CD14-positive monocyte (primary cell): ENCODE measurements around the gene NOL6. TPM values are rescaled to one million over a fixed set of nuclear protein-coding genes. Genes with fewer than 3 reads are reported as not detected.
"Not testable (repeated sequence)": the region's sequence is repeated elsewhere in the genome, so short reads cannot be mapped to it uniquely, and the experiment has no call there.

Experiments used
- DNase-seq, 3 donors: peaks; one replicate each; pipeline ENCODE4 v3.0.0-alpha.2; 2011 to 2022
- H2AFZ ChIP-seq: 2 replicates; pipeline ENCODE4 v1.6.0; 2012; ENCODE audit warnings: mild to moderate bottlenecking, low read depth, low read length, inconsistent platforms; ENCODE audit not compliant: insufficient read depth, poor library complexity, severe bottlenecking
- H3K27ac ChIP-seq, 2 donors: 1 replicate in 1 of 2; 2 replicates in 1 of 2; pipeline ENCODE4 v1.5.1; 2012 to 2013; ENCODE audit warnings: low read length in 2 of 2, control low read depth in 1 of 2, inconsistent platforms in 1 of 2, low read depth in 1 of 2, mild to moderate bottlenecking in 1 of 2
- H3K27me3 ChIP-seq, 2 donors: one replicate each; pipeline versions ENCODE4 v1.6.0 to v1.6.1; 2011 to 2013; ENCODE audit warnings: low read length in 2 of 2; ENCODE audit not compliant: control insufficient read depth in 2 of 2, insufficient read depth in 2 of 2
- H3K36me3 ChIP-seq, 2 donors: replicated peaks in 1 of 2; 1 replicate in 1 of 2; 2 replicates in 1 of 2; pipeline versions ENCODE4 v1.5.1 to v1.6.1; 2012 to 2013; ENCODE audit warnings: low read length in 2 of 2, control low read depth in 1 of 2, inconsistent platforms in 1 of 2, mild to moderate bottlenecking in 1 of 2; ENCODE audit not compliant: insufficient read depth in 2 of 2, control insufficient read depth in 1 of 2
- H3K4me1 ChIP-seq, 2 donors: 1 replicate in 1 of 2; 2 replicates in 1 of 2; pipeline versions ENCODE4 v1.5.1 to v1.6.1; 2012 to 2013; ENCODE audit warnings: low read length in 2 of 2, control low read depth in 1 of 2, inconsistent platforms in 1 of 2, mild to moderate bottlenecking in 1 of 2, moderate library complexity in 1 of 2; ENCODE audit not compliant: insufficient read depth in 2 of 2, control insufficient read depth in 1 of 2
- H3K4me2 ChIP-seq: replicated peaks from 2 replicates; pipeline ENCODE3; 2012; ENCODE audit warnings: low read length, moderate library complexity, mild to moderate bottlenecking; ENCODE audit not compliant: poor library complexity, severe bottlenecking; ENCODE audit errors: extremely low read depth
- H3K4me3 ChIP-seq, 3 experiments: fragments of 200-600 bp in 1 of 3; sonication (generic) in 1 of 3; replicated peaks in 1 of 3; 1 replicate in 2 of 3; 2 replicates in 1 of 3; pipeline ENCODE4 v1.5.1; 2011 to 2013; ENCODE audit warnings: low read length in 3 of 3, mild to moderate bottlenecking in 3 of 3, control low read depth in 2 of 3, low read depth in 2 of 3, inconsistent platforms in 1 of 3, moderate library complexity in 1 of 3
- H3K79me2 ChIP-seq: 2 replicates; pipeline ENCODE4 v1.6.0; 2012; ENCODE audit warnings: mild to moderate bottlenecking, control low read depth, inconsistent platforms, low read length, moderate library complexity; ENCODE audit not compliant: insufficient read depth
- H3K9ac ChIP-seq: 2 replicates; pipeline ENCODE4 v1.6.0; 2017; ENCODE audit warnings: low read length, mild to moderate bottlenecking; ENCODE audit not compliant: insufficient read depth, poor library complexity, severe bottlenecking
- H3K9me3 ChIP-seq, 2 donors: replicated peaks in 1 of 2; 1 replicate in 1 of 2; 2 replicates in 1 of 2; pipeline versions ENCODE4 v1.5.1 to v1.6.1; 2012 to 2013; ENCODE audit warnings: low read length in 2 of 2, control low read depth in 1 of 2; ENCODE audit not compliant: control insufficient read depth in 1 of 2, insufficient read depth in 1 of 2
- H4K20me1 ChIP-seq: 2 replicates; pipeline ENCODE4 v1.6.0; 2012; ENCODE audit warnings: mild to moderate bottlenecking, low read length, control low read depth, moderate library complexity; ENCODE audit not compliant: insufficient read depth
- H3K27ac Mint-ChIP-seq, 7 donors: one replicate each; pipeline ENCODE4 v1.8.0; 2020; ENCODE audit warnings: mild to moderate bottlenecking in 7 of 7, mixed read lengths in 7 of 7, moderate library complexity in 6 of 7, inconsistent platforms in 2 of 7
- H3K27me3 Mint-ChIP-seq, 3 donors: one replicate each; pipeline ENCODE4 v1.8.0; 2021 to 2022; ENCODE audit warnings: low read depth in 3 of 3, mild to moderate bottlenecking in 3 of 3, mixed read lengths in 3 of 3, moderate library complexity in 3 of 3, inconsistent platforms in 1 of 3
- H3K36me3 Mint-ChIP-seq, 2 donors: one replicate each; pipeline ENCODE4 v1.8.0; 2020; ENCODE audit warnings: mixed read lengths in 2 of 2, inconsistent platforms in 1 of 2, mild to moderate bottlenecking in 1 of 2
- H3K4me1 Mint-ChIP-seq: one replicate; pipeline ENCODE4 v1.8.0; 2020; ENCODE audit warnings: mild to moderate bottlenecking, mixed read lengths
- H3K4me3 Mint-ChIP-seq, 2 donors: one replicate each; pipeline ENCODE4 v1.8.0; 2020; ENCODE audit warnings: mild to moderate bottlenecking in 2 of 2, mixed read lengths in 2 of 2, moderate library complexity in 1 of 2
- H3K9me3 Mint-ChIP-seq, 7 donors: one replicate each; pipeline ENCODE4 v1.8.0; 2020 to 2022; ENCODE audit warnings: mixed read lengths in 7 of 7, mild to moderate bottlenecking in 6 of 7, moderate library complexity in 6 of 7, inconsistent platforms in 2 of 7
- CTCF ChIP-seq: fragments of 200-600 bp; IDR thresholded peaks from one replicate; pipeline ENCODE4 v1.8.0; 2022; ENCODE audit warnings: antibody characterized with exemption, mild to moderate bottlenecking
- WGBS: methylation state at CpG from one replicate; pipeline ENCODE4 v1.1.5; 2013; ENCODE audit warnings: missing lambda C conversion rate; ENCODE audit not compliant: insufficient coverage; 5-methylcytosine and 5-hydroxymethylcytosine counted together
- intact Hi-C, 2 donors: fragments of 100-400 bp; cut with micrococcal nuclease; formaldehyde crosslinking; loops; one replicate each; pipeline versions ENCODE4 v1.15.0 to v1.15.1; 2023
- polyA plus RNA-seq, 3 donors: library from polyadenylated mRNA; depleted of rRNA in 1 of 3; unstranded in 2 of 3; stranded (reverse) in 1 of 3; fragments of 300-500 nt in 2 of 3; fragments of >200 nt in 1 of 3; fragmentation: Illumina TruSeq in 2 of 3; gene quantifications; 1 replicate in 2 of 3; 2 replicates in 1 of 3; pipeline ENCODE4 v1.2.3, GENCODE V29; 2012 to 2021

NOL6 gene
- polyA plus RNA-seq, 3 donors = 4.6 to 21.9 (median 10.1) TPM

- H3K9me3 ChIP-seq, H3K27me3 ChIP-seq, H3K27me3 Mint-ChIP-seq, DNase-seq, H3K4me1 Mint-ChIP-seq, intact Hi-C loops, H3K79me2 ChIP-seq, H3K36me3 ChIP-seq, H3K4me1 ChIP-seq, H3K36me3 Mint-ChIP-seq, H4K20me1 ChIP-seq: not testable (repeated sequence)
- Mint-ChIP-seq H3K4me3 (peak overlapping the region; percentile 98 to 99), H3K9me3 (peaks cover 8 to 20% (median 14%) of the 10 kb centered on the region in 7 donors), H3K27ac (peak overlapping the region in 3 of 7 donors; percentile 79 to 96 (median 92))
- peak overlapping the region; percentile 77 for H3K4me2 ChIP-seq
- H3K9ac ChIP-seq = peak overlapping the region; percentile 82
- 0% methylated on average over 1 of the region's 8 CpGs for WGBS
- peak overlapping the region in 1 of 2 donors; percentile 72 for H3K27ac ChIP-seq
- peak overlapping the region; percentile 46 to 92 (median 81) for H3K4me3 ChIP-seq
- H2AFZ ChIP-seq = peak overlapping the region; percentile 94
Measured at GRCh38 chr9:33511184-33511517, 37.4 kb upstream of the NOL6 start.

DNA sequence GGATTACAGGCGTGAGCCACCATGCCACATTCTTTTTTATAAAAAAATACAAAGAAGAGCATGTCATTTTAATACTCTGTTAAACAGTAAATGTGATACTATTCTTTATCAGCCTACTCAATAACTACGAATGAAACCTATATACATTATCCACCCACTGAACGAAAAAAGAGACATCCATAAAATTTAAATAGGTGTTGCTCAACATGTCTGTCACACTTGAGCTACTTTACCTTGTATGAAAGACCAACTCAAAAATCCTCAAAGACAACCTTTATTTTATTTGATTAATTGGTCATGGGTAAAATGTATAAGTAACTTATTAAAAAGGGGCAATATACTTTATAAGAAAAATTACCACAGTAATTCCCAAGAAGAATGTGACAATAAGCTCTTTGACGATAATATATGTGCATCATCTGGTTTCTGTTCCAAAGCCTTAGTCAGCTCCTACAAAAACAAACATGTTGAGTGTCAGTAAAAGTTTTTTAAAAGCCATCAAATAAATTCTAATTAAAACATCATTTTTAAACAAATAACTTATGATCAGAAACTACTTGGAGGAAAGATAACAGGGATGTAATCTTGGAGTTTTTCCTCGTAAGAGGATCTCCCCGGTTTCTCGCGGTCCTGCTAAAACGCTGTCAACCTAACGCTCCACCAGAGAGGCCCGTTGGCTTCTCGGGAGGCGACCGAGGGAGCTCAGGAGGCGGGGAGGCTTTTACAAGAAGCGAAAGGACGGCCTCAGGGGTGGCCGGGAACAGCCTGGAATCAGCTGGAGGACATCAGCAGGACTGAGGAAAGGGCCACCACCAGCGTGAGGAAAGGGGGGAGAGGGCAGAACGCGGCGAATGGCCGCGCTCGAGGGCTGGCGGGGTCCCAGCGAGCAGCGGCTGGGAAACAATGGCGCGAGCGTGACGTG lies 36.8 kb upstream of the NOL6 start:
- H3K4me3 Mint-ChIP-seq = peak overlapping the region; percentile 98 to 99
- Histone ChIP-seq H3K4me3 (peak overlapping the region; percentile 46 to 92 (median 81)), H3K27ac (peak overlapping the region in 1 of 2 donors; percentile 72), H3K27me3 (no peaks in the 10 kb centered on the region), H3K36me3 (no peaks in the 10 kb centered on the region), H2AFZ (peak overlapping the region; percentile 94), H3K9me3 (peaks cover 0 to 6% of the 10 kb centered on the region in 2 donors), H3K79me2 (no peaks in the 10 kb centered on the region), H3K4me1 (no peaks in the 10 kb centered on the region), H3K9ac (peak overlapping the region; percentile 82), H3K4me2 (peak overlapping the region; percentile 77), H4K20me1 (no peaks in the 10 kb centered on the region)
- DNase-seq = peak in 2 of 3 donors; percentile 15 to 17
- intact Hi-C loops = no loop called here
- peaks cover 5% of the 10 kb centered on the region for H3K4me1 Mint-ChIP-seq
- peak overlapping the region in 6 of 7 donors; percentile 42 to 96 (median 88) for H3K27ac Mint-ChIP-seq
- H3K9me3 Mint-ChIP-seq = peaks cover 8 to 17% (median 13%) of the 10 kb centered on the region in 7 donors
- H3K27me3 Mint-ChIP-seq = peaks cover 3 to 4% (median 3%) of the 10 kb centered on the region in 3 donors
- WGBS = 0% methylated on average over 28 of the region's 32 CpGs
- no peak for TF ChIP-seq CTCF
- H3K36me3 Mint-ChIP-seq = peaks cover 0 to 3% of the 10 kb centered on the region in 2 donors
